CD4-positive, alpha-beta T cell (primary cell): ENCODE results near the gene ARSK. TPM values are rescaled to one million over a fixed set of nuclear protein-coding genes. Genes with fewer than 3 reads are reported as not detected.

Source experiments
- ATAC-seq: fragments of 200-7000 bp; cut with Tn5 transposase; one replicate; pipeline ENCODE4 v1.10.0; 2022; ENCODE audit warnings: mild to moderate bottlenecking; ENCODE audit not compliant: poor library complexity
- CTCF ChIA-PET: fragments of 350-600 bp; sonication (Branson Sonifier 250); formaldehyde crosslinking; loops from one replicate; lab custom pipeline; 2021; ENCODE audit warnings: antibody characterized with exemption, inconsistent platforms; lab: Charles Lee
- POLR2A ChIA-PET: fragments of 350-600 bp; sonication (Branson Sonifier 250); formaldehyde crosslinking; loops from one replicate; lab custom pipeline; 2021; ENCODE audit warnings: antibody characterized with exemption, inconsistent platforms; lab: Charles Lee
- DNase-seq, 14 experiments: peaks; one replicate each; pipeline ENCODE4 v3.0.0-alpha.2; 2013 to 2020; ENCODE audit warnings: mixed read lengths in 2 of 14
- H3K27ac ChIP-seq, 2 donors: one replicate each; pipeline versions ENCODE4 v1.5.1 to v1.7.0; 2013; ENCODE audit warnings: low read length in 2 of 2, low read depth in 1 of 2, mild to moderate bottlenecking in 1 of 2
- H3K27me3 ChIP-seq, 2 experiments: 1 replicate in 1 of 2; 2 replicates in 1 of 2; pipeline versions ENCODE4 v1.6.1 to v1.7.0; 2013; ENCODE audit warnings: low read length in 2 of 2, control low read depth in 1 of 2, mild to moderate bottlenecking in 1 of 2, moderate library complexity in 1 of 2; ENCODE audit not compliant: insufficient read depth in 2 of 2, control insufficient read depth in 1 of 2
- H3K36me3 ChIP-seq: one replicate; pipeline ENCODE4 v1.6.1; 2013; ENCODE audit warnings: low read length, control low read depth; ENCODE audit not compliant: insufficient read depth
- H3K4me1 ChIP-seq: one replicate; pipeline ENCODE4 v1.6.1; 2013; ENCODE audit warnings: low read length, control low read depth; ENCODE audit not compliant: insufficient read depth
- H3K4me3 ChIP-seq: one replicate; pipeline ENCODE4 v1.5.1; 2013; ENCODE audit warnings: mild to moderate bottlenecking, low read length, moderate library complexity
- H3K9me3 ChIP-seq, 2 experiments: 1 replicate in 1 of 2; 2 replicates in 1 of 2; pipeline versions ENCODE4 v1.6.1 to v1.7.0; 2013; ENCODE audit warnings: low read length in 2 of 2, mild to moderate bottlenecking in 2 of 2, control low read depth in 1 of 2, moderate library complexity in 1 of 2; ENCODE audit not compliant: control insufficient read depth in 1 of 2, insufficient read depth in 1 of 2
- H3K27ac Mint-ChIP-seq: one replicate; pipeline ENCODE4 v1.8.0; 2020; ENCODE audit warnings: mixed read lengths
- H3K27me3 Mint-ChIP-seq: one replicate; pipeline ENCODE4 v1.8.0; 2021; ENCODE audit warnings: mixed read lengths
- H3K36me3 Mint-ChIP-seq: one replicate; pipeline ENCODE4 v1.8.0; 2021; ENCODE audit warnings: low read depth, mixed read lengths
- H3K4me1 Mint-ChIP-seq: one replicate; pipeline ENCODE4 v1.8.0; 2021; ENCODE audit warnings: low read depth, mixed read lengths
- H3K4me3 Mint-ChIP-seq: one replicate; pipeline ENCODE4 v1.8.0; 2020; ENCODE audit warnings: mild to moderate bottlenecking, mixed read lengths
- H3K9me3 Mint-ChIP-seq: one replicate; pipeline ENCODE4 v1.8.0; 2020; ENCODE audit warnings: mixed read lengths
- CTCF ChIP-seq: fragments of 200-600 bp; IDR thresholded peaks from one replicate; pipeline ENCODE4 v1.8.0; 2022; ENCODE audit warnings: antibody characterized with exemption, mild to moderate bottlenecking
- intact Hi-C, 2 experiments: fragments of 100-400 bp; cut with DNase I in 1 of 2; cut with micrococcal nuclease in 1 of 2; formaldehyde crosslinking; loops; one replicate each; pipeline versions ENCODE4 v1.15.1 to v1.9.0; 2023 to 2025; cut with DNase I, micrococcal nuclease
- total RNA-seq, 174 experiments: library from RNA in 2 of 174; stranded (reverse) in 2 of 174; gene quantifications; one replicate each; pipeline ENCODE4 v1.2.3 and lab custom pipeline; 2021 to 2026

ARSK gene
- total RNA-seq, 2 experiments from 2014 or later = 2.2 to 2.7 TPM

- ChIA-PET POLR2A (interaction anchor here (0.6 to 2.8 kb wide), 20 partner anchors 11 to 1016 kb away, joined by 3 to 87 read pairs (median 4); partner anchors contain the start of genes ARSK, CAST, ELL2 and GLRX), CTCF (interaction anchor here (0.8 to 2.1 kb wide), 11 partner anchors 15 to 1222 kb away, joined by 3 to 13 read pairs (median 4); partner anchors contain the start of genes ARSK, GLRX, GPR150 and SKIC3)
- H3K27me3 ChIP-seq = no peaks in the 10 kb centered on the region
- H3K4me3 ChIP-seq = peak within 1 kb of the TSS; percentile 74
- H3K36me3 ChIP-seq = no peaks in the 10 kb centered on the region
- peaks cover 18% of the 10 kb centered on the region for H3K4me1 ChIP-seq
- DNase-seq = peak; percentile 82 to 97 (median 90)
- no peak for TF ChIP-seq CTCF
- no peaks in the 10 kb centered on the region for H3K27me3 Mint-ChIP-seq
- intact Hi-C loops = loop anchor here (5.0 kb wide), 4 partner anchors 94 to 691 kb away; partner anchors contain the start of genes ELL2 (in 1 of the 2), GLRX (in 1 of the 2) and SKIC3 (in 1 of the 2)
- H3K36me3 Mint-ChIP-seq = peaks cover 3% of the 10 kb centered on the region
- H3K4me3 Mint-ChIP-seq = peak within 1 kb of the TSS; percentile 88
- H3K4me1 Mint-ChIP-seq = peaks cover 51% of the 10 kb centered on the region
- no peaks in the 10 kb centered on the region for H3K9me3 ChIP-seq
- peak within 1 kb of the TSS; percentile 68 for H3K27ac Mint-ChIP-seq
- peak within 1 kb of the TSS; percentile 71 to 74 for H3K27ac ChIP-seq
- H3K9me3 Mint-ChIP-seq = no peaks in the 10 kb centered on the region
- ATAC-seq = peak; percentile 92
Measured at GRCh38 chr5:95646569-95647431, 91.9 kb downstream of the ARSK start, which contains the start of gene RFESD. RFESD (plus strand) TSS chr5:95646777; CDS start chr5:95652272, 5,495 bp downstream.

GRCh38 chr5:95647886-95648860 is 93.3 kb downstream of the ARSK start:
- ATAC-seq (no peak), DNase-seq (peak in 1 of 14 experiments; percentile 20)
- CTCF ChIA-PET = interaction anchor here (0.7 to 2.1 kb wide), 3 partner anchors 12 to 175 kb away, joined by 4 to 13 read pairs (median 8); partner anchors contain the start of gene GLRX
- TF ChIP-seq CTCF = no peak
- H3K27ac ChIP-seq = no peak overlapping the region
- no peaks in the 10 kb centered on the region for H3K27me3 Mint-ChIP-seq
- H3K4me3 ChIP-seq = no peak overlapping the region
- H3K4me1 Mint-ChIP-seq = peaks cover 51% of the 10 kb centered on the region
- no peaks in the 10 kb centered on the region for H3K9me3 Mint-ChIP-seq
- H3K27ac Mint-ChIP-seq = peak overlapping the region; percentile 68
- peaks cover 5% of the 10 kb centered on the region for H3K36me3 ChIP-seq
- peak overlapping the region; percentile 56 for H3K4me3 Mint-ChIP-seq
- peaks cover 17% of the 10 kb centered on the region for H3K36me3 Mint-ChIP-seq
- POLR2A ChIA-PET = interaction anchor here (1.0 to 2.8 kb wide), 7 partner anchors 11 to 1014 kb away, joined by 4 to 87 read pairs (median 9); partner anchors contain the start of genes ARSK, CAST and SKIC3
- no peaks in the 10 kb centered on the region for H3K27me3 ChIP-seq
- H3K9me3 ChIP-seq = no peaks in the 10 kb centered on the region
- intact Hi-C loops = loop anchor here (5.0 kb wide), 4 partner anchors 96 to 689 kb away; partner anchors contain the start of genes ELL2 (in 1 of the 2), GLRX (in 1 of the 2) and SKIC3 (in 1 of the 2)
- H3K4me1 ChIP-seq = peaks cover 18% of the 10 kb centered on the region
